NCI-H1930 (cell line): ENCODE data around the gene C16orf96.

Source experiments
- DNase-seq, 2 experiments: peaks; one replicate each; lab custom pipeline; 2025; lab: John Stamatoyannopoulos, UW

The C16orf96 gene

GRCh38 chr16:4601864-4602186 lies 45.7 kb downstream of the C16orf96 start:
- no peak for DNase-seq

GRCh38 chr16:4602331-4602730 lies 46.2 kb downstream of the C16orf96 start:
- no peak for DNase-seq

- no peak for DNase-seq
Measured at GRCh38 chr16:4603624-4604170, 47.6 kb downstream of the C16orf96 start.

- DNase-seq, result no peak
Measured at GRCh38 chr16:4604401-4604800, 48.3 kb downstream of the C16orf96 start.

GRCh38 chr16:4606354-4606753 lies 50.2 kb downstream of the C16orf96 start:
- no peak for DNase-seq

GRCh38 chr16:4607841-4608703 lies 51.9 kb downstream of the C16orf96 start:
- no peak for DNase-seq

GRCh38 chr16:4608704-4608980 lies 52.5 kb downstream of the C16orf96 start:
- DNase-seq, result no peak

- DNase-seq, result no peak
Measured at GRCh38 chr16:4609200-4610010, 53.3 kb downstream of the C16orf96 start.

GRCh38 chr16:4610011-4611005 lies 54.2 kb downstream of the C16orf96 start:
- DNase-seq, result no peak

- DNase-seq, result no peak
Measured at GRCh38 chr16:4611337-4612021, 55.3 kb downstream of the C16orf96 start.

GRCh38 chr16:4612474-4612931 lies 56.4 kb downstream of the C16orf96 start:
- no peak for DNase-seq

- no peak for DNase-seq
Measured at GRCh38 chr16:4612977-4613635, 57.0 kb downstream of the C16orf96 start.

GRCh38 chr16:4613636-4614570 lies 57.8 kb downstream of the C16orf96 start:
- no peak for DNase-seq

GRCh38 chr16:4614571-4615383 lies 58.6 kb downstream of the C16orf96 start, which contains the start of gene UBALD1:
TSS of gene UBALD1 (minus strand) at chr16:4614888. CDS start at chr16:4614797, 91 bp downstream.
- peak; percentile 86 to 95 for DNase-seq

- no peak for DNase-seq
Measured at GRCh38 chr16:4615384-4616046, 59.4 kb downstream of the C16orf96 start.

GRCh38 chr16:4616047-4616811 lies 60.1 kb downstream of the C16orf96 start:
- peak; percentile 100 for DNase-seq

GRCh38 chr16:4617880-4618279 lies 61.7 kb downstream of the C16orf96 start:
- no peak for DNase-seq
